Measurements from ENCODE around the gene VPS4B.
A peak's percentile ranks its signal among the peaks of the same experiment; 100 is the strongest.
"Not testable (repeated sequence)": the region's sequence is repeated elsewhere in the genome, so short reads cannot be mapped to it uniquely, and the experiment has no call there.

Gene VPS4B

GRCh38 chr18:63367053-63367953 lies 55.0 kb downstream of the VPS4B start, which contains the start of gene KDSR:
TSS of gene KDSR (minus strand) at chr18:63367206. CDS start at chr18:63367118, 88 bp downstream.
- DNase-seq = peak; percentile 59

GRCh38 chr18:63366213-63367052 lies 55.8 kb downstream of the VPS4B start:
- DNase-seq = peak; percentile 17

GRCh38 chr18:63365876-63366212 lies 56.4 kb downstream of the VPS4B start:
- no peak for DNase-seq

- DNase-seq = peak; percentile 12
These were observed 58.3 kb downstream of the VPS4B start for GRCh38 chr18:63363951-63364350.

- not testable (repeated sequence) for DNase-seq
These were observed 58.9 kb downstream of the VPS4B start for GRCh38 chr18:63363420-63363819.

GRCh38 chr18:63356272-63356896 lies 65.9 kb downstream of the VPS4B start:
- no peak for DNase-seq

- no peak for DNase-seq
These were observed 72.0 kb downstream of the VPS4B start for GRCh38 chr18:63350230-63350629.

GRCh38 chr18:63348508-63349136 lies 73.7 kb downstream of the VPS4B start:
- DNase-seq = no peak

- DNase-seq = no peak
These were observed 75.6 kb downstream of the VPS4B start for GRCh38 chr18:63346480-63347183.

- no peak for DNase-seq
These were observed 76.2 kb downstream of the VPS4B start for GRCh38 chr18:63346031-63346430.

GRCh38 chr18:63344918-63345317 lies 77.4 kb downstream of the VPS4B start:
- no peak for DNase-seq

GRCh38 chr18:63344263-63344662 lies 78.0 kb downstream of the VPS4B start:
- DNase-seq = no peak

- DNase-seq = peak; percentile 3
These were observed 80.1 kb downstream of the VPS4B start for GRCh38 chr18:63342206-63342605.

GRCh38 chr18:63339920-63340484 lies 82.3 kb downstream of the VPS4B start:
- DNase-seq = no peak
